ENCODE data around the gene TRIM38. TPM values are rescaled to one million over a fixed set of nuclear protein-coding genes. Genes with fewer than 3 reads are reported as not detected.
A peak's percentile ranks its signal among the peaks of the same experiment; 100 is the strongest.

Gene TRIM38
- total RNA-seq, 1 donor from 2014 or later, result 6.8 TPM

DNA sequence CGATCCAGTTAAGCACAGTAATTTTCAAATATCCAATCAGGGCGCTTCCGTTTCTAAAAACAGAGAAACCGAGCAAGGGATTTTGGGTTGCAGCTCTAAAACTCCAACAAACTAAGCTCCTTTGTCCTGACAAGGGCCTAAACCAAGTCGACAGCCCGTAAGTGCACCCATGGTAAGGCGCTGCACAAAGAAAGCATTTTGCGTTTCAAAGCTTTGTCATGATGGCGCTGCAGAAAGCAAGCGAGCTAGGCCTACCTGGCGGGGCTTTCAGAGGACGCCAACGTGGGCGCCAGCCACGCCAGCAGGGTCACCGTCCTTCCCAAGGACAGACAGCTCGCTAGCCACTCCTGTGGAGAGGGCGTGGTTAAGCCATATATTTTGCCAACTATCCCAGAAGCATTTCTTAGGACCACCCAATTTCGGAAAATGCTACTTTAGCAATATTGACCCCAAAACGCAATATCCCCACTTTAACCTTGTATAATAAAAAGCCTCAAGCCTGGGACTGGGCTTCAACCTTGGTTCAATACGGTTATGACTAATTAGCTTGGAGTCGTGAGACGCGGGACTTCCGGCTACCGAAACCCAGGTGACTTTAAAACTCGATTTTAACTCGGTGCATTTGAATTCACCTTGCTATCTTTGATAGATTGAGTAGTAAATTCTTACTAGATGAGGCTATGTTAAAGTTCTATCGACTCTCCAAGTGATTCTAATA is 53.8 kb downstream of the TRIM38 start:
- Histone ChIP-seq H3K27me3 (ENCODE audit: insufficient read depth, low read length) (no peaks in the 10 kb centered on the region), H3K27ac (ENCODE audit: low read depth, low read length) (peak overlapping the region; percentile 78), H2AFZ (ENCODE audit: low read depth, low read length) (peak overlapping the region; percentile 66), H3K9me3 (ENCODE audit: insufficient read depth, low read depth, low read length) (no peaks in the 10 kb centered on the region), H3K4me3 (ENCODE audit: insufficient read depth, low read depth, low read length) (peak overlapping the region; percentile 58), H3K4me2 (ENCODE audit: low read length) (peak overlapping the region; percentile 94), H3K36me3 (ENCODE audit: insufficient read depth, low read length) (no peaks in the 10 kb centered on the region), H3K79me2 (ENCODE audit: insufficient read depth, low read length) (no peaks in the 10 kb centered on the region), H4K20me1 (ENCODE audit: insufficient read depth, low read length) (no peaks in the 10 kb centered on the region), H3K4me1 (ENCODE audit: insufficient read depth, low read length) (peaks cover 14% of the 10 kb centered on the region), H3K9ac (ENCODE audit: low read length) (peak overlapping the region; percentile 79)
- DNase-seq (ENCODE audit: low read depth), result no peak
- peak overlapping the region; percentile 76 for H3K4me3 Mint-ChIP-seq (ENCODE audit: unreplicated experiment)
- no peak for FAIRE-seq
- H3K27ac Mint-ChIP-seq (ENCODE audit: unreplicated experiment), result no peak overlapping the region
- H3K9me3 Mint-ChIP-seq (ENCODE audit: unreplicated experiment), result no peaks in the 10 kb centered on the region
- H3K4me1 Mint-ChIP-seq (ENCODE audit: low read depth, unreplicated experiment), result no peaks in the 10 kb centered on the region
- no peaks in the 10 kb centered on the region for H3K36me3 Mint-ChIP-seq (ENCODE audit: low read depth, unreplicated experiment)
- H3K27me3 Mint-ChIP-seq (ENCODE audit: low read depth, unreplicated experiment), result no peaks in the 10 kb centered on the region
- no peak for TF ChIP-seq EZH2 (IDR thresholded peaks at IDR 0.05; ENCODE audit: insufficient read depth, low read length)
- TF ChIP-seq, protein P1, sequence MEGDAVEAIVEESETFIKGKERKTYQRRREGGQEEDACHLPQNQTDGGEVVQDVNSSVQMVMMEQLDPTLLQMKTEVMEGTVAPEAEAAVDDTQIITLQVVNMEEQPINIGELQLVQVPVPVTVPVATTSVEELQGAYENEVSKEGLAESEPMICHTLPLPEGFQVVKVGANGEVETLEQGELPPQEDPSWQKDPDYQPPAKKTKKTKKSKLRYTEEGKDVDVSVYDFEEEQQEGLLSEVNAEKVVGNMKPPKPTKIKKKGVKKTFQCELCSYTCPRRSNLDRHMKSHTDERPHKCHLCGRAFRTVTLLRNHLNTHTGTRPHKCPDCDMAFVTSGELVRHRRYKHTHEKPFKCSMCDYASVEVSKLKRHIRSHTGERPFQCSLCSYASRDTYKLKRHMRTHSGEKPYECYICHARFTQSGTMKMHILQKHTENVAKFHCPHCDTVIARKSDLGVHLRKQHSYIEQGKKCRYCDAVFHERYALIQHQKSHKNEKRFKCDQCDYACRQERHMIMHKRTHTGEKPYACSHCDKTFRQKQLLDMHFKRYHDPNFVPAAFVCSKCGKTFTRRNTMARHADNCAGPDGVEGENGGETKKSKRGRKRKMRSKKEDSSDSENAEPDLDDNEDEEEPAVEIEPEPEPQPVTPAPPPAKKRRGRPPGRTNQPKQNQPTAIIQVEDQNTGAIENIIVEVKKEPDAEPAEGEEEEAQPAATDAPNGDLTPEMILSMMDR (IDR thresholded peaks at IDR 0.05; ENCODE audit: insufficient read depth, low read depth, low read length), result no peak

DNA sequence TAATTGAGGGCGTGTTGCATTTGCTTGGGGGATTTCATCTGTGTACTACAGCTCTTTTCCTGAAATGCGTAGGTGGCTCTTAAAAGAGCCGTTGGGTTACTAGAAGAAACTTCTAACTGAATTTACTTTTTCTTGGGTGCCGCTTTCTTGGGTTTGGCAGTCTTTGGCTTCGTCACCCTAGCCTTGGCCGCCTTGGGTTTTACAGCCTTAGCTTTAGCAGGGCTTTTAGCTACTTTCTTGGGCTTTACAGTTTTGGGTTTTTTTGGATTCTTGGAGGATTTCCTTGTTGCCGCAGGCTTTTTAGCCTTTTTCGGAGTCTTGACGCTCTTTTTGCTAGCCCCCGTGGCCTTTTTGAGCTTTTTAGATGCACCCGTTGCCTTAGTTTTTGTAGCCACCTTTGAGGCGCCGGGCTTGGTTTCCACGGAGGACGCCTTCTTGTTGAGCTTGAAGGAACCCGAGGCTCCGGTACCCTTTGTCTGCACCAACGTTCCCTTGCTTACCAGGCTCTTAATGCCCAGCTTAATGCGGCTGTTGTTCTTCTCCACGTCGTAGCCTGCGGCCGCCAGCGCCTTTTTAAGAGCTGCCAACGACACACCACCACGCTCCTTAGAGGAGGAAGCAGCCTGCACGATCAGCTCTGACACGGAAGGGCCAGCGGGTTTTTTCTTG is 54.5 kb downstream of the TRIM38 start:
- H3K9me3 Mint-ChIP-seq (ENCODE audit: unreplicated experiment), result no peaks in the 10 kb centered on the region
- no peaks in the 10 kb centered on the region for H4K20me1 ChIP-seq (ENCODE audit: insufficient read depth, low read length)
- TF ChIP-seq EZH2 (IDR thresholded peaks at IDR 0.05; ENCODE audit: insufficient read depth, low read length), result no peak
- TF ChIP-seq, protein P1 (IDR thresholded peaks at IDR 0.05; ENCODE audit: insufficient read depth, low read depth, low read length), result no peak
- no peak overlapping the region for H3K27ac Mint-ChIP-seq (ENCODE audit: unreplicated experiment)
- H3K4me1 Mint-ChIP-seq (ENCODE audit: low read depth, unreplicated experiment), result peaks cover 1% of the 10 kb centered on the region
- no peak for FAIRE-seq
- peaks cover 20% of the 10 kb centered on the region for H3K4me1 ChIP-seq (ENCODE audit: insufficient read depth, low read length)
- H3K9ac ChIP-seq (ENCODE audit: low read length), result peak overlapping the region; percentile 79
- H3K27ac ChIP-seq (ENCODE audit: low read depth, low read length), result peak overlapping the region; percentile 78
- peak overlapping the region; percentile 58 for H3K4me3 ChIP-seq (ENCODE audit: insufficient read depth, low read depth, low read length)
- H3K27me3 Mint-ChIP-seq (ENCODE audit: low read depth, unreplicated experiment), result no peaks in the 10 kb centered on the region
- H3K79me2 ChIP-seq (ENCODE audit: insufficient read depth, low read length), result no peaks in the 10 kb centered on the region
- peak overlapping the region; percentile 76 for H3K4me3 Mint-ChIP-seq (ENCODE audit: unreplicated experiment)
- H3K36me3 ChIP-seq (ENCODE audit: insufficient read depth, low read length), result no peaks in the 10 kb centered on the region
- H2AFZ ChIP-seq (ENCODE audit: low read depth, low read length), result peak overlapping the region; percentile 88
- DNase-seq (ENCODE audit: low read depth), result peak; percentile 17
- no peaks in the 10 kb centered on the region for H3K9me3 ChIP-seq (ENCODE audit: insufficient read depth, low read depth, low read length)
- no peaks in the 10 kb centered on the region for H3K36me3 Mint-ChIP-seq (ENCODE audit: low read depth, unreplicated experiment)
- H3K27me3 ChIP-seq (ENCODE audit: insufficient read depth, low read length), result no peaks in the 10 kb centered on the region
- H3K4me2 ChIP-seq (ENCODE audit: low read length), result peak overlapping the region; percentile 94

GRCh38 chr6:26017632-26017966 is 55.0 kb downstream of the TRIM38 start:
- Histone ChIP-seq H3K4me3 (ENCODE audit: insufficient read depth, low read depth, low read length) (peak overlapping the region; percentile 58), H3K27ac (ENCODE audit: low read depth, low read length) (peak overlapping the region; percentile 78), H3K4me1 (ENCODE audit: insufficient read depth, low read length) (peaks cover 24% of the 10 kb centered on the region), H3K27me3 (ENCODE audit: insufficient read depth, low read length) (no peaks in the 10 kb centered on the region), H3K79me2 (ENCODE audit: insufficient read depth, low read length) (no peaks in the 10 kb centered on the region), H3K9ac (ENCODE audit: low read length) (peak overlapping the region; percentile 79), H3K9me3 (ENCODE audit: insufficient read depth, low read depth, low read length) (no peaks in the 10 kb centered on the region), H3K4me2 (ENCODE audit: low read length) (peak overlapping the region; percentile 94), H4K20me1 (ENCODE audit: insufficient read depth, low read length) (no peaks in the 10 kb centered on the region), H2AFZ (ENCODE audit: low read depth, low read length) (peak overlapping the region; percentile 88), H3K36me3 (ENCODE audit: insufficient read depth, low read length) (no peaks in the 10 kb centered on the region)
- peak overlapping the region; percentile 76 for H3K4me3 Mint-ChIP-seq (ENCODE audit: unreplicated experiment)
- FAIRE-seq, result no peak
- H3K27ac Mint-ChIP-seq (ENCODE audit: unreplicated experiment), result no peak overlapping the region
- H3K27me3 Mint-ChIP-seq (ENCODE audit: low read depth, unreplicated experiment), result no peaks in the 10 kb centered on the region
- H3K9me3 Mint-ChIP-seq (ENCODE audit: unreplicated experiment), result no peaks in the 10 kb centered on the region
- peaks cover 6% of the 10 kb centered on the region for H3K4me1 Mint-ChIP-seq (ENCODE audit: low read depth, unreplicated experiment)
- H3K36me3 Mint-ChIP-seq (ENCODE audit: low read depth, unreplicated experiment), result no peaks in the 10 kb centered on the region
- TF ChIP-seq, protein P1 (IDR thresholded peaks at IDR 0.05; ENCODE audit: insufficient read depth, low read depth, low read length), result peak; percentile 57
- TF ChIP-seq EZH2 (IDR thresholded peaks at IDR 0.05; ENCODE audit: insufficient read depth, low read length), result no peak
- DNase-seq (ENCODE audit: low read depth), result peak; percentile 91

Data from astrocyte (in vitro differentiated cells and primary cell).